H1 (cell line): ENCODE measurements around the gene GRM7. TPM values are rescaled to one million over a fixed set of nuclear protein-coding genes. Genes with fewer than 3 reads are reported as not detected.

Experiments used
- CTCF ChIA-PET: fragments of 300-600 bp; sonication (Branson Sonifier 250); formaldehyde crosslinking; loops from one replicate; lab custom pipeline; 2021; ENCODE audit not compliant: partially characterized antibody; lab: Charles Lee
- POLR2A ChIA-PET: fragments of 300-600 bp; sonication (Branson Sonifier 250); formaldehyde crosslinking; loops from one replicate; lab custom pipeline; 2021; ENCODE audit warnings: inconsistent platforms; ENCODE audit not compliant: partially characterized antibody; lab: Charles Lee
- DNase-seq, 2 experiments: peaks; one replicate each; pipeline versions ENCODE4 v3.0.0 to v3.0.0-alpha.2; 2010 to 2022; ENCODE audit warnings: low spot score in 2 of 2, low read depth in 1 of 2, mixed read lengths in 1 of 2
- FAIRE-seq: peaks from 2 replicates; lab custom pipeline; 2011; peaks lifted over from hg19 to GRCh38; lab: Jason Lieb, UNC
- H2AFZ ChIP-seq: 2 replicates; pipeline ENCODE4 v1.8.1; 2012; ENCODE audit warnings: low read length, inconsistent platforms
- H2AK5ac ChIP-seq: 2 replicates; pipeline ENCODE4 v1.6.1; 2013; ENCODE audit warnings: low read depth, low read length
- H2BK120ac ChIP-seq: replicated peaks from 2 replicates; pipeline ENCODE3; 2013; ENCODE audit warnings: low read depth, low read length, inconsistent platforms
- H2BK12ac ChIP-seq: 2 replicates; pipeline ENCODE4 v1.6.1; 2013; ENCODE audit warnings: low read depth, low read length
- H2BK15ac ChIP-seq: 2 replicates; pipeline ENCODE4 v1.6.1; 2013; ENCODE audit warnings: low read length
- H2BK20ac ChIP-seq: 2 replicates; pipeline ENCODE4 v1.6.1; 2013; ENCODE audit warnings: low read length
- H2BK5ac ChIP-seq: 2 replicates; pipeline ENCODE4 v1.6.1; 2013; ENCODE audit warnings: low read depth, low read length
- H3K14ac ChIP-seq: 2 replicates; pipeline ENCODE4 v1.6.1; 2013; ENCODE audit warnings: inconsistent platforms; ENCODE audit not compliant: insufficient read length
- H3K18ac ChIP-seq: 2 replicates; pipeline ENCODE4 v1.6.1; 2013; ENCODE audit warnings: low read length; ENCODE audit errors: extremely low read depth
- H3K23ac ChIP-seq: 2 replicates; pipeline ENCODE4 v1.6.1; 2013; ENCODE audit warnings: inconsistent platforms; ENCODE audit not compliant: insufficient read length
- H3K23me2 ChIP-seq: 2 replicates; pipeline ENCODE4 v1.6.1; 2013; ENCODE audit warnings: low read depth, low read length
- H3K27ac ChIP-seq: 2 replicates; pipeline ENCODE4 v1.6.1; 2011; ENCODE audit warnings: low read depth, low read length, inconsistent platforms
- H3K27me3 ChIP-seq, 4 experiments: replicated peaks in 1 of 4; 1 replicate in 1 of 4; 2 replicates in 3 of 4; pipeline versions ENCODE4 v1.6.1 to v1.8.1; 2011 to 2013; ENCODE audit warnings: low read length in 3 of 4, mild to moderate bottlenecking in 3 of 4, inconsistent platforms in 2 of 4, mixed read lengths in 2 of 4, moderate library complexity in 1 of 4; ENCODE audit not compliant: control insufficient read depth in 3 of 4, insufficient read depth in 3 of 4; ENCODE audit errors: extremely low read depth in 1 of 4
- H3K36me3 ChIP-seq, 4 experiments: 2 replicates each; pipeline versions ENCODE4 v1.6.1 to v1.8.1; 2011 to 2013; ENCODE audit warnings: mild to moderate bottlenecking in 4 of 4, low read length in 3 of 4, moderate library complexity in 2 of 4, control low read depth in 1 of 4, inconsistent platforms in 1 of 4; ENCODE audit not compliant: insufficient read depth in 4 of 4, control insufficient read depth in 2 of 4
- H3K4ac ChIP-seq: replicated peaks from 2 replicates; pipeline ENCODE3; 2013; ENCODE audit warnings: low read length, low read depth, mixed read lengths, inconsistent platforms; ENCODE audit not compliant: insufficient read length
- H3K4me1 ChIP-seq, 4 experiments: replicated peaks in 1 of 4; 1 replicate in 1 of 4; 2 replicates in 3 of 4; pipeline versions ENCODE4 v1.6.1 to v1.8.1; 2011 to 2013; ENCODE audit warnings: low read length in 3 of 4, inconsistent platforms in 2 of 4, mixed read lengths in 1 of 4; ENCODE audit not compliant: insufficient read depth in 4 of 4, control insufficient read depth in 3 of 4
- H3K4me2 ChIP-seq, 2 experiments: 2 replicates each; pipeline versions ENCODE4 v1.6.1 to v1.8.1; 2011 to 2013; ENCODE audit warnings: low read depth in 2 of 2, low read length in 2 of 2, control low read depth in 1 of 2, inconsistent platforms in 1 of 2, mild to moderate bottlenecking in 1 of 2; ENCODE audit not compliant: insufficient read depth in 1 of 2
- H3K4me3 ChIP-seq, 4 experiments: fragments of 200-600, 300-600 bp in 1 of 4; sonication (generic), shearing (Covaris generic), sonication (Bioruptor Twin) in 1 of 4; 2 replicates each; pipeline versions ENCODE4 v1.5.1 to v1.8.1; 2011 to 2016; ENCODE audit warnings: low read length in 4 of 4, low read depth in 3 of 4, control low read depth in 2 of 4, inconsistent platforms in 2 of 4, mild to moderate bottlenecking in 2 of 4, mixed read lengths in 1 of 4, moderate library complexity in 1 of 4; ENCODE audit not compliant: insufficient read depth in 2 of 4; ENCODE audit errors: extremely low read depth in 1 of 4
- H3K56ac ChIP-seq: replicated peaks from 2 replicates; pipeline ENCODE3; 2013; ENCODE audit warnings: low read depth, mild to moderate bottlenecking, mixed read lengths, low read length, inconsistent platforms; ENCODE audit not compliant: insufficient read length
- H3K79me1 ChIP-seq: 2 replicates; pipeline ENCODE4 v1.6.1; 2013; ENCODE audit warnings: low read depth, low read length, control low read depth
- H3K79me2 ChIP-seq, 2 experiments: 2 replicates each; pipeline versions ENCODE4 v1.6.1 to v1.8.1; 2012 to 2013; ENCODE audit warnings: low read length in 2 of 2, mild to moderate bottlenecking in 2 of 2, inconsistent platforms in 1 of 2; ENCODE audit not compliant: insufficient read depth in 2 of 2, control insufficient read depth in 1 of 2
- H3K9ac ChIP-seq, 4 experiments: replicated peaks in 1 of 4; 1 replicate in 1 of 4; 2 replicates in 3 of 4; pipeline versions ENCODE4 v1.6.1 to v1.8.1; 2011 to 2013; ENCODE audit warnings: low read depth in 3 of 4, low read length in 3 of 4, control low read depth in 2 of 4, mild to moderate bottlenecking in 2 of 4, moderate library complexity in 2 of 4, inconsistent platforms in 1 of 4; ENCODE audit errors: extremely low read depth in 1 of 4
- H3K9me3 ChIP-seq, 2 experiments: 2 replicates each; pipeline versions ENCODE4 v1.6.1 to v1.8.1; 2012 to 2013; ENCODE audit warnings: mild to moderate bottlenecking in 2 of 2, moderate library complexity in 2 of 2, control low read depth in 1 of 2, inconsistent platforms in 1 of 2, low read depth in 1 of 2, low read length in 1 of 2, mixed read lengths in 1 of 2; ENCODE audit not compliant: insufficient read depth in 2 of 2
- H4K20me1 ChIP-seq, 2 experiments: replicated peaks in 1 of 2; 2 replicates each; pipeline versions ENCODE3 to v1.8.1; 2011 to 2013; ENCODE audit warnings: inconsistent platforms in 2 of 2, low read length in 2 of 2, mild to moderate bottlenecking in 1 of 2; ENCODE audit not compliant: insufficient read depth in 2 of 2, control insufficient read depth in 1 of 2
- H4K5ac ChIP-seq: 2 replicates; pipeline ENCODE4 v1.6.1; 2013; ENCODE audit warnings: low read length, low read depth, mixed read lengths, inconsistent platforms; ENCODE audit not compliant: insufficient read length
- H4K8ac ChIP-seq: 2 replicates; pipeline ENCODE4 v1.8.0; 2013; ENCODE audit warnings: mild to moderate bottlenecking, moderate library complexity, low read length, inconsistent platforms; ENCODE audit not compliant: insufficient read depth; ENCODE audit errors: extremely low read depth
- H4K91ac ChIP-seq: replicated peaks from 2 replicates; pipeline ENCODE3; 2013; ENCODE audit warnings: low read length, mixed read lengths, inconsistent platforms; ENCODE audit not compliant: insufficient read length
- CTCF ChIP-seq, 3 experiments: IDR thresholded peaks; 1 replicate in 2 of 3; 2 replicates in 1 of 3; pipeline versions ENCODE4 v1.5.1 to v1.6.1; 2011; ENCODE audit warnings: low read length in 3 of 3, mild to moderate bottlenecking in 3 of 3, inconsistent platforms in 2 of 3, low read depth in 1 of 3, moderate library complexity in 1 of 3; ENCODE audit not compliant: insufficient read depth in 1 of 3; ENCODE audit errors: control extremely low read depth in 1 of 3
- EGR1 ChIP-seq: IDR thresholded peaks from 2 replicates; pipeline ENCODE4 v1.6.1; 2011; ENCODE audit warnings: low read depth, low read length, borderline replicate concordance
- KDM4A ChIP-seq: IDR thresholded peaks from one replicate; pipeline ENCODE4 v1.7.1; 2012; ENCODE audit warnings: low read depth, mild to moderate bottlenecking, moderate library complexity, low read length, inconsistent platforms; ENCODE audit not compliant: severe bottlenecking
- NANOG ChIP-seq: IDR thresholded peaks from 2 replicates; pipeline ENCODE4 v1.6.1; 2011; ENCODE audit warnings: low read length, low read depth, mild to moderate bottlenecking, inconsistent platforms; ENCODE audit not compliant: insufficient read depth, poor library complexity, severe bottlenecking
- POLR2AphosphoS5 ChIP-seq: IDR thresholded peaks from 2 replicates; pipeline ENCODE4 v1.6.1; 2011; ENCODE audit warnings: low read depth, low read length
- POU5F1 ChIP-seq: IDR thresholded peaks from 2 replicates; pipeline ENCODE4 v1.6.1; 2011; ENCODE audit warnings: low read depth, mild to moderate bottlenecking, low read length, moderate library complexity
- SP2 ChIP-seq: IDR thresholded peaks from 2 replicates; pipeline ENCODE4 v1.6.1; 2012; ENCODE audit warnings: mild to moderate bottlenecking, low read length, inconsistent platforms
- SUZ12 ChIP-seq: fragments of 200-600 bp; sonication (generic); IDR thresholded peaks from 2 replicates; pipeline ENCODE4 v1.6.1; 2012; ENCODE audit warnings: mild to moderate bottlenecking, inconsistent platforms, low read length, moderate library complexity, mixed read lengths
- TBP ChIP-seq: IDR thresholded peaks from 2 replicates; pipeline ENCODE4 v1.6.1; 2011; ENCODE audit warnings: low read depth, low read length, improper control_type of control experiment
- TCF12 ChIP-seq: IDR thresholded peaks from 2 replicates; pipeline ENCODE4 v1.6.1; 2011; ENCODE audit warnings: low read depth, mild to moderate bottlenecking, low read length
- WGBS, 2 experiments: shearing (Covaris generic) in 1 of 2; methylation state at CpG; one replicate each; pipeline versions ENCODE4 v1.1.6 to v1.1.7; 2013 to 2015; ENCODE audit warnings: low lambda C conversion rate in 2 of 2, mixed read lengths in 2 of 2, inconsistent platforms in 1 of 2, low coverage in 1 of 2, missing lambda C conversion rate in 1 of 2; ENCODE audit not compliant: insufficient replicate concordance in 2 of 2, insufficient coverage in 1 of 2, insufficient read length in 1 of 2; ENCODE audit errors: extremely low coverage in 1 of 2, missing lambda C conversion rate in 1 of 2; 5-methylcytosine and 5-hydroxymethylcytosine counted together
- polyA plus RNA-seq, 7 experiments: library from polyadenylated mRNA; depleted of rRNA in 3 of 7; stranded (reverse) in 5 of 7; unstranded in 2 of 7; fragments of >200 nt in 5 of 7; fragments of 200-250 nt in 2 of 7; gene quantifications; 1 replicate in 5 of 7; 2 replicates in 1 of 7; 4 replicates in 1 of 7; pipeline versions ENCODE4 v1.2.1 to v1.2.3, GENCODE V29; 2011 to 2013; ENCODE audit warnings: missing spikeins in 2 of 7, mixed read lengths in 2 of 7
- total RNA-seq: library from RNA; stranded (reverse); fragmentation: NEBNext Ultra II Directional; extraction: Animal tissue kit (Norgen Biotek cat#: 25700); gene quantifications from 2 replicates; pipeline ENCODE4 v1.2.1, GENCODE V29; 2021
- TF ChIP-seq, protein P1 (sequence below): IDR thresholded peaks from 2 replicates; pipeline ENCODE4 v1.6.1; 2011; ENCODE audit warnings: low read length, improper control_type of control experiment

Gene GRM7
- total and polyA plus RNA-seq, 2 of the 8 experiments (the other 6 are each of a cell fraction or from before 2014, with no cell fraction given) = 0.17 to 0.24 TPM

GRCh38 chr3:7315037-7315436 is 454.1 kb downstream of the GRM7 start:
- H3K36me3 ChIP-seq = no peaks in the 10 kb centered on the region
- H2BK5ac ChIP-seq = no peak overlapping the region
- no peak overlapping the region for H2AFZ ChIP-seq
- POLR2A ChIA-PET = no interaction called here
- no peak overlapping the region for H2AK5ac ChIP-seq
- H3K4ac ChIP-seq = no peak overlapping the region
- H2BK15ac ChIP-seq = no peak overlapping the region
- no peak overlapping the region for H3K23ac ChIP-seq
- H3K79me1 ChIP-seq = no peaks in the 10 kb centered on the region
- H3K4me1 ChIP-seq = no peaks in the 10 kb centered on the region
- FAIRE-seq (no peak), DNase-seq (no peak)
- no peak overlapping the region for H2BK20ac ChIP-seq
- no peak overlapping the region for H3K9ac ChIP-seq
- no peak overlapping the region for H3K27ac ChIP-seq
- no peak overlapping the region for H4K8ac ChIP-seq
- no peak overlapping the region for H3K4me2 ChIP-seq
- H2BK12ac ChIP-seq = no peak overlapping the region
- H4K20me1 ChIP-seq = no peaks in the 10 kb centered on the region
- no peaks in the 10 kb centered on the region for H3K27me3 ChIP-seq
- no peak overlapping the region for H3K18ac ChIP-seq
- CTCF ChIA-PET = interaction anchor here (0.8 kb wide), 2 partner anchors 10 to 781 kb away, joined by 3 to 5 read pairs; no protein-coding TSS in a partner anchor
- H3K79me2 ChIP-seq = no peaks in the 10 kb centered on the region
- no peak overlapping the region for H3K4me3 ChIP-seq
- no peaks in the 10 kb centered on the region for H3K23me2 ChIP-seq
- H4K91ac ChIP-seq = no peak overlapping the region
- H4K5ac ChIP-seq = no peak overlapping the region
- no peaks in the 10 kb centered on the region for H3K9me3 ChIP-seq
- H3K14ac ChIP-seq = no peak overlapping the region
- 94% methylated on average over 1 of the region's 1 CpG; no CpG with 5 or more reads in 1 of the 2 experiments for WGBS, 2 experiments
- no peak overlapping the region for H2BK120ac ChIP-seq
- no peak overlapping the region for H3K56ac ChIP-seq
- TF ChIP-seq, protein P1, sequence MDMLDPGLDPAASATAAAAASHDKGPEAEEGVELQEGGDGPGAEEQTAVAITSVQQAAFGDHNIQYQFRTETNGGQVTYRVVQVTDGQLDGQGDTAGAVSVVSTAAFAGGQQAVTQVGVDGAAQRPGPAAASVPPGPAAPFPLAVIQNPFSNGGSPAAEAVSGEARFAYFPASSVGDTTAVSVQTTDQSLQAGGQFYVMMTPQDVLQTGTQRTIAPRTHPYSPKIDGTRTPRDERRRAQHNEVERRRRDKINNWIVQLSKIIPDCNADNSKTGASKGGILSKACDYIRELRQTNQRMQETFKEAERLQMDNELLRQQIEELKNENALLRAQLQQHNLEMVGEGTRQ = no peak
- TF ChIP-seq CTCF (IDR thresholded peaks at IDR 0.05; ENCODE audit: control extremely low read depth in 1 of 3, insufficient read depth in 1 of 3, low read depth in 1 of 3, low read length in 3 of 3) (no peak), POLR2AphosphoS5 (no peak), POU5F1 (no peak), EGR1 (no peak), SP2 (no peak), TCF12 (no peak), NANOG (no peak), TBP (no peak), KDM4A (no peak), SUZ12 (no peak)
